Endothelial cell of umbilical vein (primary cell): ENCODE results near the gene CUBN.

Experiments used
- EZH2 ChIP-seq: IDR thresholded peaks from 2 replicates; pipeline ENCODE4 v1.6.1; 2012; ENCODE audit warnings: borderline replicate concordance, low read depth, mild to moderate bottlenecking, moderate library complexity, low read length, inconsistent platforms; ENCODE audit not compliant: severe bottlenecking
- JUN ChIP-seq: IDR thresholded peaks from 2 replicates; pipeline ENCODE4 v1.6.1; 2011; ENCODE audit warnings: borderline replicate concordance, low read depth; ENCODE audit not compliant: insufficient read length, insufficient read depth
- MYC ChIP-seq: IDR thresholded peaks from one replicate; pipeline ENCODE4 v1.6.1; 2011; ENCODE audit warnings: mild to moderate bottlenecking, low read depth, low read length
- POLR2A ChIP-seq: IDR thresholded peaks from 2 replicates; pipeline ENCODE4 v1.6.1; 2012; ENCODE audit warnings: low read depth, mild to moderate bottlenecking, control low read depth, low read length
- POLR2AphosphoS5 ChIP-seq: IDR thresholded peaks from 2 replicates; pipeline ENCODE4 v1.6.1; 2012; ENCODE audit warnings: low read depth, mild to moderate bottlenecking, control low read depth, low read length, moderate library complexity; ENCODE audit not compliant: insufficient read depth
- TF ChIP-seq, protein P1 (sequence below), 2 donors: IDR thresholded peaks; 1 replicate in 1 of 2; 2 replicates in 1 of 2; pipeline ENCODE4 v1.5.1; 2011; ENCODE audit warnings: low read length in 2 of 2, mild to moderate bottlenecking in 2 of 2, moderate library complexity in 2 of 2, control low read depth in 1 of 2, inconsistent platforms in 1 of 2, low read depth in 1 of 2; ENCODE audit not compliant: insufficient read depth in 1 of 2; ENCODE audit errors: extremely low read depth in 1 of 2
- TF ChIP-seq, protein P2 (sequence below): IDR thresholded peaks from 2 replicates; pipeline ENCODE4 v1.6.1; 2011; ENCODE audit not compliant: insufficient read depth, insufficient read length

DNA sequence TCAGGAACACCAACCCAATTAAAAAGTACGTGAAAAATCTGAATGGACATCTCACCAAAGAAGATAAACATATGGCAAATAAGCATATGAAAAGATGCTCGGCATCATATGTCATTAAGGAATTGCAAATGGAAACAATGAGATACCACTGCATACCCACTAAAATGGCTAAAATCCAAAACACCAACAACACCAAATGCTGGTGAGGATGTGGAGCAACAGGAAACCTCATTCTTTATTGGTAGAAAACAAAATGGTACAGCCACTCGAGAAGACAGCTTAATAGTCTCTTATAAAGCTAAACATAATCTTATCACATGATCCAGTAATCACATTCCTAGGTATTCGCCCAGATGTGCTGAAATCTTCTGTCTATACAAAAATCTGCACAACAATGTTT is 325.5 kb downstream of the CUBN start:
- TF ChIP-seq, protein P1, sequence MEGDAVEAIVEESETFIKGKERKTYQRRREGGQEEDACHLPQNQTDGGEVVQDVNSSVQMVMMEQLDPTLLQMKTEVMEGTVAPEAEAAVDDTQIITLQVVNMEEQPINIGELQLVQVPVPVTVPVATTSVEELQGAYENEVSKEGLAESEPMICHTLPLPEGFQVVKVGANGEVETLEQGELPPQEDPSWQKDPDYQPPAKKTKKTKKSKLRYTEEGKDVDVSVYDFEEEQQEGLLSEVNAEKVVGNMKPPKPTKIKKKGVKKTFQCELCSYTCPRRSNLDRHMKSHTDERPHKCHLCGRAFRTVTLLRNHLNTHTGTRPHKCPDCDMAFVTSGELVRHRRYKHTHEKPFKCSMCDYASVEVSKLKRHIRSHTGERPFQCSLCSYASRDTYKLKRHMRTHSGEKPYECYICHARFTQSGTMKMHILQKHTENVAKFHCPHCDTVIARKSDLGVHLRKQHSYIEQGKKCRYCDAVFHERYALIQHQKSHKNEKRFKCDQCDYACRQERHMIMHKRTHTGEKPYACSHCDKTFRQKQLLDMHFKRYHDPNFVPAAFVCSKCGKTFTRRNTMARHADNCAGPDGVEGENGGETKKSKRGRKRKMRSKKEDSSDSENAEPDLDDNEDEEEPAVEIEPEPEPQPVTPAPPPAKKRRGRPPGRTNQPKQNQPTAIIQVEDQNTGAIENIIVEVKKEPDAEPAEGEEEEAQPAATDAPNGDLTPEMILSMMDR (IDR thresholded peaks at IDR 0.05; ENCODE audit: extremely low read depth in 1 of 2, insufficient read depth in 1 of 2, low read depth in 1 of 2, low read length in 2 of 2) = no peak
- TF ChIP-seq POLR2A (no peak), POLR2AphosphoS5 (no peak), JUN (no peak), EZH2 (no peak), MYC (no peak)
- TF ChIP-seq, protein P2, sequence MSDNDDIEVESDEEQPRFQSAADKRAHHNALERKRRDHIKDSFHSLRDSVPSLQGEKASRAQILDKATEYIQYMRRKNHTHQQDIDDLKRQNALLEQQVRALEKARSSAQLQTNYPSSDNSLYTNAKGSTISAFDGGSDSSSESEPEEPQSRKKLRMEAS = no peak
